ENCODE results near the gene CDIP1.

Gene CDIP1

DNA sequence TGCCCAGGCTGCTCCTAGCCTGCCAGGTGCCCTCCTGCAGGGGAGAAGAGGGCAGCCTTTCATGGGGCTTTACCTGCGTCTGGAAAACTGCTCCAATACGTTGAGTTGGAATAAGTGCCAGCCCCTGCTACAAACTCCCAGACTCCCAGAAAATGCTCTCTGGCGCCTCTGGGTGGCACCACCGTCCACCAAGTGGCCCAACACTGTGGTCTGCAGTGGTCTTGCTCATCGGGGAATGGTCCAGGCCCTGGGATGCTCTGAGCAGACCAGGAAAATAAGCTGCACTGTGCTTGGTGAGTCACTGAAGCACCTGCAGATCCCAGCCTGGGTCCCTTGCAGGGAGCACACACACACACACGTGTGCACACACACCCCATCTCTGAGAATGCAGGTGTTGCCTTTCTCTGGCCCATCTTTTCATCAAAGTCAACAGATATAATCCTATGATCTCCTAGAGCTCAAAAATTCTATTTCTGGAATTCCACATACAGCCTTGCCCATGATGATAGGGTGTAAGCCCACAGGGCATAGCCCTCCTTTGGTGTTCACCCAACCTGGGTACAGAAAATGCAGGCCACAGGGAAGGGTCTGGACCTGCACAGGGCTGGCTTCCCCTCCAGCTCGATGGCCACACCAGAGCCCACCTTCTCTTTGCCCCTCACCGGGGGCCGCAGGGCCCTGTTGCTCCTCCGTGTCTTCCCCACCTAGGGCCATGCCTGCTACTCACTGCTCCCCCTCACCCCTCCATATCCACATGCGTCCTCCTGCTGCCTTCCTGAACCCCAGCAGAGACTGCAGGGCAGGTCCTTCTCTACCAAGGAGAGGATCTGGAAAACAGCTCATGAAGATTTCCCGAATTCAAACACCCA lies 20.5 kb downstream of the CDIP1 start:
- ChIA-PET POLR2A (no interaction called here), CTCF (interaction anchor here (0.5 to 2.6 kb wide), 25 partner anchors 11 to 681 kb away, joined by 3 to 28 read pairs (median 4); partner anchors contain the start of gene C16orf96)
- Histone ChIP-seq H3K36me3 (ENCODE audit: control insufficient read depth in 2 of 2, insufficient read depth in 1 of 2, low read length in 2 of 2) (peaks cover 0 to 33% of the 10 kb centered on the region in 2 experiments; a peak in 2 of 3 replicates), H3K9me3 (ENCODE audit: control insufficient read depth, insufficient read depth, low read depth, low read length) (no peaks in the 10 kb centered on the region), H3K4me3 (ENCODE audit: low read depth, low read length) (no peak overlapping the region), H3K4me1 (ENCODE audit: control insufficient read depth, insufficient read depth, low read length) (no peaks in the 10 kb centered on the region), H3K27ac (ENCODE audit: extremely low read depth, low read depth, low read length) (no peak overlapping the region)
- TF ChIP-seq, protein P1, sequence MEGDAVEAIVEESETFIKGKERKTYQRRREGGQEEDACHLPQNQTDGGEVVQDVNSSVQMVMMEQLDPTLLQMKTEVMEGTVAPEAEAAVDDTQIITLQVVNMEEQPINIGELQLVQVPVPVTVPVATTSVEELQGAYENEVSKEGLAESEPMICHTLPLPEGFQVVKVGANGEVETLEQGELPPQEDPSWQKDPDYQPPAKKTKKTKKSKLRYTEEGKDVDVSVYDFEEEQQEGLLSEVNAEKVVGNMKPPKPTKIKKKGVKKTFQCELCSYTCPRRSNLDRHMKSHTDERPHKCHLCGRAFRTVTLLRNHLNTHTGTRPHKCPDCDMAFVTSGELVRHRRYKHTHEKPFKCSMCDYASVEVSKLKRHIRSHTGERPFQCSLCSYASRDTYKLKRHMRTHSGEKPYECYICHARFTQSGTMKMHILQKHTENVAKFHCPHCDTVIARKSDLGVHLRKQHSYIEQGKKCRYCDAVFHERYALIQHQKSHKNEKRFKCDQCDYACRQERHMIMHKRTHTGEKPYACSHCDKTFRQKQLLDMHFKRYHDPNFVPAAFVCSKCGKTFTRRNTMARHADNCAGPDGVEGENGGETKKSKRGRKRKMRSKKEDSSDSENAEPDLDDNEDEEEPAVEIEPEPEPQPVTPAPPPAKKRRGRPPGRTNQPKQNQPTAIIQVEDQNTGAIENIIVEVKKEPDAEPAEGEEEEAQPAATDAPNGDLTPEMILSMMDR (tag by site-specific recombination; IDR thresholded peaks at IDR 0.05): peak; percentile 74
- TF ChIP-seq ZNF654 (tag by site-specific recombination; IDR thresholded peaks at IDR 0.05; ENCODE audit: low read depth) (peak; percentile 79), IKZF3 (tag by site-specific recombination; IDR thresholded peaks at IDR 0.05) (peak; percentile 37; the same call in 1 of the 2 replicates), ZBTB17 (tag by site-specific recombination; IDR thresholded peaks at IDR 0.05) (peak; percentile 82), GLI2 (tag by site-specific recombination; IDR thresholded peaks at IDR 0.05; ENCODE audit: borderline replicate concordance, low read depth) (no peak), ZEB2 (tag by site-specific recombination; IDR thresholded peaks at IDR 0.05) (peak; percentile 42; the same call in 1 of the 2 replicates), ZNF10 (tag by site-specific recombination; IDR thresholded peaks at IDR 0.05) (peak; percentile 94), ZNF785 (tag by site-specific recombination; IDR thresholded peaks at IDR 0.05) (no peak), ZNF600 (tag by site-specific recombination; IDR thresholded peaks at IDR 0.05) (peak; percentile 80)
- TF ChIP-seq, protein P2, sequence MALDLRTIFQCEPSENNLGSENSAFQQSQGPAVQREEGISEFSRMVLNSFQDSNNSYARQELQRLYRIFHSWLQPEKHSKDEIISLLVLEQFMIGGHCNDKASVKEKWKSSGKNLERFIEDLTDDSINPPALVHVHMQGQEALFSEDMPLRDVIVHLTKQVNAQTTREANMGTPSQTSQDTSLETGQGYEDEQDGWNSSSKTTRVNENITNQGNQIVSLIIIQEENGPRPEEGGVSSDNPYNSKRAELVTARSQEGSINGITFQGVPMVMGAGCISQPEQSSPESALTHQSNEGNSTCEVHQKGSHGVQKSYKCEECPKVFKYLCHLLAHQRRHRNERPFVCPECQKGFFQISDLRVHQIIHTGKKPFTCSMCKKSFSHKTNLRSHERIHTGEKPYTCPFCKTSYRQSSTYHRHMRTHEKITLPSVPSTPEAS (tag by site-specific recombination; IDR thresholded peaks at IDR 0.05): peak; percentile 42
- TF ChIP-seq, protein P3, sequence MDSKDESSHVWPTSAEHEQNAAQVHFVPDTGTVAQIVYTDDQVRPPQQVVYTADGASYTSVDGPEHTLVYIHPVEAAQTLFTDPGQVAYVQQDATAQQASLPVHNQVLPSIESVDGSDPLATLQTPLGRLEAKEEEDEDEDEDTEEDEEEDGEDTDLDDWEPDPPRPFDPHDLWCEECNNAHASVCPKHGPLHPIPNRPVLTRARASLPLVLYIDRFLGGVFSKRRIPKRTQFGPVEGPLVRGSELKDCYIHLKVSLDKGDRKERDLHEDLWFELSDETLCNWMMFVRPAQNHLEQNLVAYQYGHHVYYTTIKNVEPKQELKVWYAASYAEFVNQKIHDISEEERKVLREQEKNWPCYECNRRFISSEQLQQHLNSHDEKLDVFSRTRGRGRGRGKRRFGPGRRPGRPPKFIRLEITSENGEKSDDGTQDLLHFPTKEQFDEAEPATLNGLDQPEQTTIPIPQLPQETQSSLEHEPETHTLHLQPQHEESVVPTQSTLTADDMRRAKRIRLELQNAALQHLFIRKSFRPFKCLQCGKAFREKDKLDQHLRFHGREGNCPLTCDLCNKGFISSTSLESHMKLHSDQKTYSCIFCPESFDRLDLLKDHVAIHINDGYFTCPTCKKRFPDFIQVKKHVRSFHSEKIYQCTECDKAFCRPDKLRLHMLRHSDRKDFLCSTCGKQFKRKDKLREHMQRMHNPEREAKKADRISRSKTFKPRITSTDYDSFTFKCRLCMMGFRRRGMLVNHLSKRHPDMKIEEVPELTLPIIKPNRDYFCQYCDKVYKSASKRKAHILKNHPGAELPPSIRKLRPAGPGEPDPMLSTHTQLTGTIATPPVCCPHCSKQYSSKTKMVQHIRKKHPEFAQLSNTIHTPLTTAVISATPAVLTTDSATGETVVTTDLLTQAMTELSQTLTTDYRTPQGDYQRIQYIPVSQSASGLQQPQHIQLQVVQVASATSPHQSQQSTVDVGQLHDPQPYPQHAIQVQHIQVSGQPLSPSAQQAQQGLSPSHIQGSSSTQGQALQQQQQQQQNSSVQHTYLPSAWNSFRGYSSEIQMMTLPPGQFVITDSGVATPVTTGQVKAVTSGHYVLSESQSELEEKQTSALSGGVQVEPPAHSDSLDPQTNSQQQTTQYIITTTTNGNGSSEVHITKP (tag by site-specific recombination; IDR thresholded peaks at IDR 0.05): 0 out of 2 replicates have a peak, but pooled peaks have one; percentile 38

DNA sequence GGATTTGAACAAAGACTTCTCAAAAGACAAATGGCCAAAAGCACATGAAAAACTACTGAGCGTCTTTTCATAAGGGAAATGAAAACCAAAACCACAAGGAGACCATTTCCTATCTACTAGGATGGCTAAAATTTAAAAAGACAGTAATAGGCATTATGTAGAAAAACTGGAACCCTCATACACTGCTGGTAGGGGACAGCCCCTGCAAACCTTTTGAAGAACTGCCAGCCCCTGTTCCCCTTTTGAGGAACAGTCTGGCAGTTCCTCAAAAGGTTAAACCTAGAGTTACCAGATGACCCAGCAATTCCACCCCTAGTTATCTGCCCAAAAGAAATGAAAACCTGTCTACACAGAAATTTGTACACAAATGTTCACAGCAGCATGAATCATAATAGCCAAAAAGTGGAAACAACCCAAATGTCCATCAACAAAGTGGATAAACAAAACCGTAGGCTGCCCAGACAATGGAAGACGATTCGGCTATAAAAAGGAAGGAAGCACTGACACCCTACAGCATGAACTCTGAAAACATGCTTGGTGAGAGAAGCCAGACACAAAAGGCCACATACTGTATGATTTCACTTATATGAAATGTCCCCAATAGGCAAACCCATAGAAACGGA lies 22.9 kb downstream of the CDIP1 start:
- Histone ChIP-seq H3K27ac (ENCODE audit: extremely low read depth, low read depth, low read length) (no peak overlapping the region), H3K36me3 (ENCODE audit: control insufficient read depth in 2 of 2, insufficient read depth in 1 of 2, low read length in 2 of 2) (peaks cover 0 to 43% of the 10 kb centered on the region in 2 experiments; a peak in 2 of 3 replicates), H3K4me1 (ENCODE audit: control insufficient read depth, insufficient read depth, low read length) (no peaks in the 10 kb centered on the region), H3K4me3 (ENCODE audit: low read depth, low read length) (no peak overlapping the region), H3K9me3 (ENCODE audit: control insufficient read depth, insufficient read depth, low read depth, low read length) (no peaks in the 10 kb centered on the region)
- TF ChIP-seq ZNF112 (tag by site-specific recombination; IDR thresholded peaks at IDR 0.05) (no peak), ZNF768 (tag by site-specific recombination; IDR thresholded peaks at IDR 0.05) (no peak), ZNF140 (tag by site-specific recombination; IDR thresholded peaks at IDR 0.05) (peak; percentile 94), ZFP37 (tag by site-specific recombination; IDR thresholded peaks at IDR 0.05) (no peak)
- TF ChIP-seq, protein P4, sequence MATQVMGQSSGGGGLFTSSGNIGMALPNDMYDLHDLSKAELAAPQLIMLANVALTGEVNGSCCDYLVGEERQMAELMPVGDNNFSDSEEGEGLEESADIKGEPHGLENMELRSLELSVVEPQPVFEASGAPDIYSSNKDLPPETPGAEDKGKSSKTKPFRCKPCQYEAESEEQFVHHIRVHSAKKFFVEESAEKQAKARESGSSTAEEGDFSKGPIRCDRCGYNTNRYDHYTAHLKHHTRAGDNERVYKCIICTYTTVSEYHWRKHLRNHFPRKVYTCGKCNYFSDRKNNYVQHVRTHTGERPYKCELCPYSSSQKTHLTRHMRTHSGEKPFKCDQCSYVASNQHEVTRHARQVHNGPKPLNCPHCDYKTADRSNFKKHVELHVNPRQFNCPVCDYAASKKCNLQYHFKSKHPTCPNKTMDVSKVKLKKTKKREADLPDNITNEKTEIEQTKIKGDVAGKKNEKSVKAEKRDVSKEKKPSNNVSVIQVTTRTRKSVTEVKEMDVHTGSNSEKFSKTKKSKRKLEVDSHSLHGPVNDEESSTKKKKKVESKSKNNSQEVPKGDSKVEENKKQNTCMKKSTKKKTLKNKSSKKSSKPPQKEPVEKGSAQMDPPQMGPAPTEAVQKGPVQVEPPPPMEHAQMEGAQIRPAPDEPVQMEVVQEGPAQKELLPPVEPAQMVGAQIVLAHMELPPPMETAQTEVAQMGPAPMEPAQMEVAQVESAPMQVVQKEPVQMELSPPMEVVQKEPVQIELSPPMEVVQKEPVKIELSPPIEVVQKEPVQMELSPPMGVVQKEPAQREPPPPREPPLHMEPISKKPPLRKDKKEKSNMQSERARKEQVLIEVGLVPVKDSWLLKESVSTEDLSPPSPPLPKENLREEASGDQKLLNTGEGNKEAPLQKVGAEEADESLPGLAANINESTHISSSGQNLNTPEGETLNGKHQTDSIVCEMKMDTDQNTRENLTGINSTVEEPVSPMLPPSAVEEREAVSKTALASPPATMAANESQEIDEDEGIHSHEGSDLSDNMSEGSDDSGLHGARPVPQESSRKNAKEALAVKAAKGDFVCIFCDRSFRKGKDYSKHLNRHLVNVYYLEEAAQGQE (tag by site-specific recombination; IDR thresholded peaks at IDR 0.05): no peak
- POLR2A ChIA-PET: no interaction called here
- CTCF ChIA-PET: interaction anchor here (0.6 to 1.8 kb wide), 10 partner anchors 10 to 440 kb away, joined by 3 to 8 read pairs (median 4); no protein-coding TSS in a partner anchor
